Putamen (tissue), 1 donor: Measurements from ENCODE around the gene SFI1.
"Not testable (repeated sequence)": the region's sequence is repeated elsewhere in the genome, so short reads cannot be mapped to it uniquely, and the experiment has no call there.

Source experiments
- DNase-seq: peaks from one replicate; pipeline ENCODE4 v3.0.0-alpha.2; 2016; ENCODE audit warnings: low spot score

The SFI1 gene

DNA sequence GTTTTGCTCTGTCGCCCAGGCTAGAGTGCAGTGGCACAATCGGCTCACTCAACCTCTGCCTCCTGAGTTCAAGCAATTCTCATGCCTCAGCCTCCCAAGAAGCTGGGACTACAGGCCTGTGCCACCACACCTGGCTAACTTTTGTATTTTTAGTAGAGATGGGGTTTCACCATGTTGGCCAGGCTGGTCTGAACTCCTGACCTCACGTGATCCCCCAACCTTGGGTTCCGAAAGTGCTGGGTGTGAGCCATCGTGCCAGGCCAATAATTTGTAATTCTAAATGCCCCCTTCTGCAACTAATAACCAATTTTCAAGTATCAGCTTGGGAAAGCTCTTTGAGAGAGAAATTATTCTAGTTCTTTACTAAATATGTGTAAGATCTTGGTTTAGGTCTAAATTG lies 3.0 kb upstream of the SFI1 start:
- DNase-seq = not testable (repeated sequence)

DNA sequence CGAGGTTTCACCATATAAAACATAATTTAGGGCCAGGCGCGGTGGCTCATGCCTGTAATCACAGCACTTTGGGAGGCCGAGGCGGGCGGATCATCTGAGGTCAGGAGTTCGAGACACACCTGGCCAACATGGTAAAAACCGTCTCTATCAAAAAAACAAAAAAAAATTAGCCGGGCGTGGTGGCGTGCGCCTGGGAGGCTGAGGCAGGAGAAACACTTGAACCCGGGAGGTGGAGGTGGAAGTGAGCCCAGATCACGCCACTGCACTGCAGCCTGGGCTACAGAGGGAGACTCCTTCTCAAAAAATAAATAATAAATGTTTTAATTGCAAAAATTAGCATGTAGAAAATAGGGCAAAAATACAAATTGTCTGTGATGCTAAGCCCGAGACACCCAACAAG lies 993 bp upstream of the SFI1 start:
- DNase-seq = no peak

DNA sequence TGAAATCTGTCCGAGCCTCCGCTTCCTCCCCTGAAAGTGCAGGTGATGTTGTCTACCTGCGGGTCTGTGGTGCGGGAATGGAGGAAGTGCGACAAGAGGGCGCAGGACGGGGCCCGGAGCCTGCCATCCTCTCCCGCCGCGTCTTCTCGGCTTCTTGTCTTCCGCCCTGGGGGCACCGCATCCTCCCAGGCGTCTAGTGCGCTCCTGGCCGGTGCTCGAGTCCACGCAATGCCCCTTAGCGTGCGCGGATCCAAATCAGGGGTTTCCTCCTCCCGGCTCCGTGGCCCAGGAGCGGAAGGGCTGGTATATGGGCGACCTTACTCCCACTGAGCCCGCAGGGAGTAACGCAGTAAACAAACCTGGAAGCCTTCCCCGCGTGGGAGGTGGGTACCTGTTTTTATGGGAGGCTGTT lies 405 bp downstream of the SFI1 start:
- DNase-seq = no peak

DNA sequence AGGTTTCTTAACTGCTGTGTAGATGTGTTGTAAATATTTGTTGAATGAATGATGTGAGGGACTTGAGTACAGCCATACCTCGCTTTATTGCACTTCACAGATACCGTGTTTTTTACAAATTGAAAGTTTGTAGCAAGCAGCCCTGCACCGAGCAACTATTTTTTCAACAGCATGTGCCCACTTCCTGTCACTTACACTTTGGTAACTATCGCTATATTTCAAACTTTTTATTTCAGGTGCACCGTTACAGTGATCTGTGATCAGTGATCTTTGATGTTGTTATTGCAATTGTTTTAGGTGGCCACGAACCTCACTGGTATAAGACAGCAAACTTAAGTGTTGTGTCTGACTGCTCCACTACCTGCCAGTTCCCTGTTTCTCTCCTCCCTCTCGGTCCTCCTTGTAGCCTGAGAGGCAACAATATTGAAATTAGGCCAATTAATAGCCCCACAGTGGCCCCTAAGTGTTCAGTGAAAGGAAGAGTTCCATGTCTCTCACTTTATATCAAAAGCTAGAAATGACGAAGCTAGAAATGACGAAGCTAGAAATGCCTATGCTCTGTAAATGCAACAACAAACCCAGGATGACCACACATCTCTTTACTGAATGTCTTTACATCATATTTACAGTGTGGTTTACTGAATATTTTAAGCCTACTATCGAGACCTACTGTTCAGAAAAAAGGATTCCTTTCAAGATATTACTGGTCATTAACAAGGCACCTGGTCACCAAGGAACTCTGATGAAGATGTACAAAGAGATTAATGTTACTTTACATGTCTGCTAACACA lies 1.0 kb downstream of the SFI1 start:
- no peak for DNase-seq

DNA sequence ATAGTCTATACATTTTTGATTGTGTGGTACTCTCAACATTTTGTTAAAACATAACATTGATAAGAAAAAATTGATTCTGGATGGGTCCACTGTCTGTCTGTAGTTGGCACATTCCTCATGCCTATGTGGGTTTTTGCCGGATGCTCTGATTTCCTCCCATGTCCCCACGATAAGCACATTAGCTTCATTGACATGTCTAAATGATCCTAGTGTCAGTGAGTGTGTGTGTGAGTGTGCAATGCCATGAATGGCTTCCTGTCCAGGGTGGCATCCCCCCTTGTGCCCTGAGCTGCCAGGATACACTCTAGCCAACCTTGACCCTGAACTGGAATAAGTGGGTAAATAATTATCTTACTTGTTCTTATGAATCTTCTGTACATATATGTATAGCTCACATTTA lies 5.4 kb downstream of the SFI1 start:
- DNase-seq = no peak

DNA sequence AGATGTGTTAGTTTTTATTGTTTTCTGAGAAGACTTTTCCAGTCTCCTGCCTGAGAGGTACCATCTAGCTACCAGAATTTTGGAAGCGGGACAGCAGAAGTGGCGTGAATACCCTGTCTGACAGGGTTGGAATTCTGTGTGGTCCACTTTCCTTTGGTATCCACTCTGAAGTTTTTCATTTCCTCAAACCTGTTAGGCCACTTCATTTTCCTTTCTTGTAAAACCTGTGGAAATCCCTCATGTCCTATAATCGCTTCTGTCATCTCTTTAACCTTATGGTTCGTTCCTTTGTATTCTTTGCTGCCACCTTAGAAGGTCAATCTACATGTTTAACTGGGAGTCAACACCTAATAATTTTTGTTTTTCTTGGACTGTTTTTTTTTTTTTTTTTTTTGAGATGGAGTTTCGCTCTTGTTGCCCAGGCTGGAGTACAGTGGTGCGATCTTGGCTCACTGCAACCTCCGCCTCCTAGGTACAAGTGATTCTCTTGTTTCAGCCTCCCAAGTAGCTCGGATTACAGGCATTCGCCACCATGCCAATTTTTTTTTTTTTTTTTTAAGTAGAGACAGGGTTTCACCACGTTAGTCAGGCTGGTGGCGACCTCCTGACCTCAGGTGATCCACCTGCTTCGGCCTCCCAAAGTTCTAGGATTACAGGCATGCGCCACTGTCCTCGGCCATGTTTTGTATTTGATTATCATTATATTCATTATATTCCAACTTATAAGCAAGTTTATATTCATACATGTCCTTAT lies 7.1 kb downstream of the SFI1 start:
- DNase-seq = no peak

DNA sequence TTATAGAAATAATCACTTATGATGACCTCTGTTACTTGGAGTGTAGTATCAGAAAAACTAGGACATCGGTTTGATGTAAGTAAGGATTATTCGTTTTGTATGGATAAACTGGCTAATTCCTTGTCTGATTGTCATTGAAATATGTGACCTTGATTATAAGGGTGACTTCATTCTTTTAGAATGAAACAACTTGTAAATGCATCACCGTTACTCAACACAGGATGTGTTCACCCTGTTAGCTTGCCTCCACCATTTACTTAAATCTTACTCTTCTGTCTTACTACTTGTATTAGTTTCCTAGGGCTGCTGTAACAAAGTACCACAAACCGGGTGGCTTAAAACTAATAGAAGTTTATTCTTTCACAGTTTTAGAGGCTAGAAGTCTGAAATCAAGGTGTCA lies 7.9 kb downstream of the SFI1 start:
- DNase-seq = no peak

DNA sequence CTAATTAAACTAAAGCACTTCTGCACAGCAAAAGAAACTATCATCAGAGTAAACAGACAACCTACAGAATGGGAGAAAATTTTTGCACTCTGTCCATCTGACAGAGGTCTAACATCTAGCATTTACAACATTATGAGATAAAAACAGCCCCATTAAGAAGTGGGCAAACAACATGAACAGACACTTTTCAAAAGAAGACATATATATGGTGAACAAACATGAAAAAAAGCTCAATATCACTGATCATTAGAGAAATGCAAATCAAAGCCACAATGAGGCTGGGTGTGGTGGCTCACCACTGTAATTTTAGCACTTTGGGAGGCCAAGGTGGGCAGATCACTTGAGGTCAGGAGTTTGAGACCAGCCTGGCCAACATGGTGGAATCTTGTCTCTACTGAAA lies 11.2 kb downstream of the SFI1 start:
- not testable (repeated sequence) for DNase-seq

DNA sequence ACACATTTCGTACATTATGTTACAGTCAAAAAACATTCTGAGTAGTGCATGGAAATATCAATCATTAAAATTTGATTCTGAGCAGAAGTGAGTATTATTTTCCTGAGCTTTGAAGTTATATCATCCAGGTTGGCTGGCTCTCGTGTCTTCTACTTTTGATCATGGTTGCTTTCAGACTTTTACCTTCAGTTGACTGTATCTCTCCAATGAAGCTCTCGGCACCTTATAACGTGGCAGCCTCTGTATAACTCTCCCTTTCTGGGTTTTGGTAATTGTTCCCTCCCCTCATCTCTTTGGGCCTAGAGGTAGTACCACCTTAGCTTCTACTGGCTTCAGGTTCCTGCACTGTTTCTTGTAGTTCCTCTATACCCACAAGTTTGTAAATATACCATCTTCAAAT lies 12.2 kb downstream of the SFI1 start:
- DNase-seq = no peak

DNA sequence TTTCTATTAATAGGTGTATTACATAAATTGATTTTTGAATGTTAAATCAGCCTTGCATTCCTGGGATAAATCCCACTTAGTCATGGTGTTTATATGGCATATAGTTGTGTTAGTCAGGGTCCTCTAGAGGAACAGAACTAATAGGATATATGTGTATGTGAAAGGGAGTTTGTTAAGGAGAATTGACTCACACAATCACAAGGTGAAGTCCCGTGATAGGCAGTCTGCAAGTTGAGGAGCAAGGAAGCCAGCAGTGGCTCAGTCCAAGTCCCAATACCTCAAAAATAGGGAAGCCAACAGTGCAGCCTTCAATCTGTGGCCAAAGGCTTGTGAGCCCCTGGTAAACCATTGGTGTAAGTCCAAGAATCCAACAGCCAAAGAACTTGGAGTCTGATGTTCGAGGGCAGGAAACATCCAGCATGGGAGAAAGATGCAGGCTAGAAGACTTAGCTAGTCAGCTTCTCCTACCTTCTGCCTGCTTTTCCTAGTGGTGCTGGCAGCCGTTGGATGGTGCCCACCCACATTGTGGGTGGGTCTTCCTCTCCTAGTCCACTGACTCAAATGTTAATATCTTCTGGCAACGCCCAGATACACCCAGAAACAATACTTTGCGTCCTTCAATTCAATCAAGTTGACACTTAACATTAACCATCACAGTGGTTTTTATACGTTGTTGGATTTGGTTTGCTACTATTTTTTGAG lies 12.9 kb downstream of the SFI1 start:
- DNase-seq = no peak

DNA sequence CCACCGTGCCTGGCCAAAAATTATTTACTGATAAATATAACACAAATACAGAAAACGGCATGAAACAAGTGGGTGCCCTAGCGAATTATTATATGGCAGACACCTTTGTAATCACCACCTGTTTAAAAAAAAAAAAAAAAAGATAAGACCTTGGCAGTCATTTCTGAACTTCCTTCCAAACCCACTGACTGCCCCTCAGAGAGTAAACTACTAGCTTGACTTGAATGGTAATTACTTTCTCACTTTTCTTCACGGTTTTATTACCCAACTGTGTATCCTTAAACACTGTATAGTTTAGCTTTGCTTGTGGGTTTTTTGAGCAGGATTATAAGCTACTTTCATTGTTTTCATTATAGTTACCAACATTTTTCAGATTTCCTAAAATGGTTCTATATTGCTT lies 23.7 kb downstream of the SFI1 start:
- no peak for DNase-seq

DNA sequence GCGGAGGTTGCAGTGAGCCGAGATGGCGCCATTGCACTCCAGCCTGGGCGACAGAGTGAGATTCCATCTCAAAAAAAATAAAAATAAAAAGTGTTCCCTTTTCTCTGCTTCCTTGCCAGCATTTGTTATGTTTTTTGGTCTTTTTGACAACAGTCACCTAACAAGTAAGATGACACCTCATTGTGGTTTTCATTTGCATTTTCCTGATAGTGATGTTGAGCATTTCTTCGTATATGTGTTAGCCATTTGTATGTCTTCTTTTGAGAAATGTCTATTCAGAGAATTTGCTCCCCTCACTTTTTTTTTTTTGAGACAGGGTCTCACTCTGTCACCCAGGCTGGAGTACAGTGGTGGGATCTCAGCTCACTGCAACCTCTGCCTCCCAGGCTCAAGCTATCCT lies 27.8 kb downstream of the SFI1 start:
- DNase-seq = not testable (repeated sequence)

DNA sequence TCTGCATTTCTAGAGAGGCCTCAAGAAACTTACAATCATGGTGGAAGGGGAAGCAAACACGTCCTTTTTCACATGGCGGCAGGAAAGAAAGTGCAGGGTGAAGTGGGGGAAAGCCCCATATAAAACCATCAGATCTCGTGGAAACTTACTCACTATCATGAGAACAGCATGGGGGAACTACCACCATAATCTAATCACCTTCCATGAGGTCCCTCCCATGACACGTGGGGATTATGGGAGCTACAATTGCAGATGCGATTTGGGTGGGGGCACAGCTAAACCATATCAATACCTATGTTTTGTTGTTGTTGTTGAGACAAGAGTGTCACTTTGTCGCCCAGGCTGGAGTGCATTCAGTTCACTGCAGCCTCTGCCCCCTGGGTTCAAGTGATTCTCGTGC lies 29.9 kb downstream of the SFI1 start:
- no peak for DNase-seq

DNA sequence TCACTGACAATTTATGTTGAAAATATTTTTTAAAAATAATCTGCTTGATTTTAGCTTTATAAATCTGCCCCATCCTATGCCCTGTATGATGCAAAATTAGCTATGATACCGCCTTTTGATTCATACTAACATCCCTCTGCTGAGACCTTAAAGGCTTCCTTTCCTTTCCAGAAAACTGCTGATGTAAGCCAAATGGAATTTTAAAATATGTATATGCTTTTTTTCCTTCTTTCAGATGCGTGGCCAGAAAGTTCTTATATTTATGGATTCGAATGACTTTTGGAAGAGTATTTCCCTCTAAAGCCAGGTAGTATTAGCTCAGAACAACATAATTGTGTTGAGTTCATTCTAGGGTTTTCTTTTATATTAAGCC lies 34.5 kb downstream of the SFI1 start:
- no peak for DNase-seq

DNA sequence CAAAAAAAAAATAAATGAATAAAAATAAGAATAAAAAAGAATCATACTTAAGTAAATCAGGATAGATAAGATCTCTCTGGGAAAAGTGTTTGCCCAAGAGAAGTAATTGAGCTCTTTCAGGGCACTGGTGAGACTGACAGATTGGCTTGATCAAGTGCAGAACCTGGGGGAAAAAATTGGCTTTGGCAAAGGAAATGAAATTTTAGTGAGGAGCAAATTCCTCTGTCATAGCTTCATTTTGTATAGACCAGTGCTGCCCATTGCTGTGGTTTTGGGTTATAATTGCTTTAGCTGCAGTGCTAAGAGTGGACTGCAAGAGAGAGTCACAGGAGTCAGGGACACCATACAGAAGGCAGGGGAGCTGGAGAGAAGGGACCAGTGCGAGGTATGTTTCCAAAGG lies 35.7 kb downstream of the SFI1 start:
- no peak for DNase-seq

DNA sequence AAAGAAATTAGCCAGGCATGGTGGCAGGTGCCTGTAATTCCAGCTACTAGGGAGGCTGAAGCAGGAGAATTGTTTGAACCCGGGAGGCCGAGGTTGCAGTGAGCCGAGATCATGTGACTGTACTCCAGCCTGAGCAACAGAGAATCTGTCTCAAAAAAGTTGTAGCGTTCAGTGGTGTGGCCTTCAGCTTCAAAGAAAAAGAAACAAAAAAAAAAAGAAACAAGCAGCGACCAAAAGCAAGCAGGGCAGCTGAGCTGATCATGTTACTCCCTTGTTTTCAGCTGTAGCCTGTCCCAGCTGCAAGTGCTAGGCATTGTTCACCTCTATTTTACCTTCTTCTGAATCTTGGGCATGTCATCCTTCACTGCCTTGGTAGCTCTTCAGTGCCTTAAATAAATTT lies 37.0 kb downstream of the SFI1 start:
- DNase-seq = no peak

DNA sequence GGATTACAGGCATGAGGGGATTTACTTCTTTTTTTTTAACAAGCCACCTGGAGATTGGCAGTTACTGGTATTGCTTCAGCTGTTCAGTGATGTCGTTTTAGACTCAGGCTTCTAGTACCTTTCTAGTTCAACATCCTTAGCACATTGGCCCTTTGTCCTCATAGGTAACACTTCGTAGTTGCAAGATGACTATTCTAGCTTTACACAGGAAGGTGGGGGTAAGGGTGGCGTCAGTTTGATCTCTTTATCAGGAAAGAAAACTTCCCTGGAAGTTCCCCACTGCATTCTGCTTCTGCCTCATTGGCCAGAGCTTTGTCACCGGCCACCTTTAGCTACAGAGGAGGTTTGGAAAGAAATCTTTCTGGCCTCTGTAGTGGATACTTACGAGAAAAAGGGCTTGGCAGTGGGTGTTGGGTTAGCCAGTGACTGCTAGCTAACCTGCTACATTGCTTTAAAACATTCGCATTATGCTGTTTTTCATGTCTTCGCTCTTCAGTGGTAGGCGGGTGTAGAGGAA lies 40.7 kb downstream of the SFI1 start:
- no peak for DNase-seq

DNA sequence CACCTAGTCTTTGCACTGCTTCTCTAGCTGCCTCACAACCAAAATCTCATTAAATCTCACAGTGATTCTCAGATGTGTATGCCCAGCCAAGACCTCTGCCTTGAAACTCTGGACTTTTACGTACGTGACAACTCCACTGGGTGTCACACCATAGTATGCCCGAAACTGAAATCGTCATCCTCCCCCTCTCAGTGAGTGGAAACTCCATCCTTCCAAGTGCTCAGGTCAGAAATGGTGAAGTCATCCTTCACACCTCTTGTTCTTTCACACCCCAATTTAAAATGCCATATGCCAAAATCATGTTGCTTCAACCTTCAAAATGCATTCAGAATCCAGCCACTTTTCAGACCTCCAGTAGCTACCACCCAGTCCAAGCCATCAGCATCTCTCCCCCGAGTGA lies 42.5 kb downstream of the SFI1 start:
- no peak for DNase-seq

DNA sequence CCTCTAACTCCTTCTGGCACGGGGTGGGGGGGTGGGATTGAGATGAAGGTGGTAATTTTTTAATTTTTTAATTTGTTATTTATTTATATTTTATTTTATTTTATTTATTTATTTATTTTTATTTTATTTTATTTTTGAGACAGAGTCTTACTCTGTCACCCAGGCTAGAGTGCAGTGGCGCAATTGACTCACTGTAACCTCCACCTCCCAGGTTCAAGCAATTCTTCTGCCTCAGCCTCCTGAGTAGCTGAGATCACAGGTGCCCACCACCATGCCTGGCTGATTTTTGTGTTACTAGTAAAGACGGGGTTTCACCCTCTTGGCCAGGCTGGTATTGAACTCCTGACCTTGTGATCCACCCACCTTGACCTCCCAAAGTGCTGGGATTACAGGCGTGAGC lies 43.8 kb downstream of the SFI1 start:
- not testable (repeated sequence) for DNase-seq

DNA sequence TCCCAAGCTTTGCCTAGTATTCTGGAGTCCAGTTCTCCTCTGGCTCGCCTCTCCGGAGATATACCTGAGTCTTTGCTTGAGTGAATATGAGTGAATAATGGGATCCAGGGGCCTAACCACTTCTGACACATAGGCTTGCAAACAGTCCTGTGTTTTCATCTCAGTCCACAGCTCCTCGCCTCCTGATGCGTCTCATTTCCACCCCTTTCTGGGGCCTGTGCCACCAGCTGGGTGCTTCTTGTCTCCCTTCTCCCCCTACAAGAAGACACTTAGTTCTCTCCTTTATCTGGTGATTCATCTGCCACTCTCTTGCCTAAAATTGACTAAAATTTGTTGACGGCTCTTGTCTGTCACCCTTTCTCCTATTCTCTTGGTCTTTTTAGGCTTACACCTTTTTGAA lies 44.6 kb downstream of the SFI1 start:
- DNase-seq = no peak

DNA sequence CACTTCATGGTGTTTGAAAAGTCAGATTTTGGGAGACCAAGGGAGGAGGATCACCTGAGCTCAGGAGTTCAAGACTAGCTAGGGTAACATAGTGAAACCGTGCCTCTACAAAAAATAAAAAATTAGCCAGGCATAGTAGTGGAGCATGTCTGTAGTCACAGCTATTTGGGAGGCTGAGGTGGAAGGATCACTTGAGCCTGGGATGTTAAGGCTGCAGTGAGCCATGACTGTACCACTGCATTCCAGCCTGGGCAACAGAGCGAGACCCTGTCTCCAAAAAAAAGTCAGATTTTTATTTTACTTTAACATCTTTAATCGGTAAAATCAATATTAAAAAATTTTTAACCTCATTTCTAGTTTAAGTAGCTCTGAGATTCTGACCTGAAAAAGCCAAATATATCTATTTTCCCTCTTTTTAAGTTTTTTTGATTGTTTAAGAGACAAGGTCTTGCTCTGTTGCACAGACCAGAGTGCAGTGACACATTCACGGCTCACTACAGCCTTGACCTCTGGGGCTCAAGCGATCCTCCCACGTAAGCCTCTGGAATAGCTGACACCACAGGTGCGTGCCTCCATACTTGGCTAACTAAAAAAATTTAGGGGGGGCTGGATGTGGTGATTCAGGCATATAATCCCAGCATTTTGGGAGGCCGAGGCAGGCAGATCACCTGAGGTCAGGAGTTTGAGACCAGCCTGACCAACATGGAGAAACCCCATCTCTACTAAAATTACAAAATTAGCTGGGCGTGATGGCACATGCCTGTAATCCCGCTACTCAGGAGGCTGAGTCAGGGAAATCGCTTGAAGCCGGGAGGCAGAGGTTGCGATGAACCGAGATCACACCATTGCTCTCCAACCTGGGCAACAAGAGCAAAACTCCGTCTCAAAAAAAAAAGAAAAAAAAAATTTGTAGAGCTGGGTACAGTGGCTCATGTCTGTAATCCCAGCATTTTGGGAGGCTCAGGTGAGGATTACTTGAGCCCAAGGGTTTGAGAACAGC lies 48.4 kb downstream of the SFI1 start:
- DNase-seq = no peak
